Upper lobe of right lung (tissue), 1 donor: ENCODE data around the gene RNF213. TPM values are rescaled to one million over a fixed set of nuclear protein-coding genes. Genes with fewer than 3 reads are reported as not detected.

Source experiments
- ATAC-seq: fragments of 200-7000 bp; cut with Tn5 transposase; one replicate; pipeline ENCODE4 v1.9.1; 2020; ENCODE audit warnings: mild to moderate bottlenecking, moderate library complexity
- DNase-seq: peaks from one replicate; pipeline ENCODE4 v3.0.0-alpha.2; 2020
- H3K27ac ChIP-seq: fragments of 200-600 bp; one replicate; pipeline ENCODE4 v1.8.0; 2022
- H3K27me3 ChIP-seq: fragments of 200-600 bp; one replicate; pipeline ENCODE4 v1.8.0; 2022; ENCODE audit warnings: mild to moderate bottlenecking
- H3K36me3 ChIP-seq: fragments of 200-600 bp; one replicate; pipeline ENCODE4 v1.8.0; 2022
- H3K4me1 ChIP-seq: fragments of 200-600 bp; one replicate; pipeline ENCODE4 v1.8.0; 2022
- H3K4me3 ChIP-seq: fragments of 200-600 bp; one replicate; pipeline ENCODE4 v1.8.0; 2022; ENCODE audit warnings: mild to moderate bottlenecking
- H3K9me3 ChIP-seq: fragments of 200-600 bp; one replicate; pipeline ENCODE4 v1.8.0; 2022
- intact Hi-C: fragments of 100-400 bp; cut with DNase I; formaldehyde crosslinking; loops from one replicate; pipeline ENCODE4 v1.11.0; 2022
- total RNA-seq: library from RNA; stranded (reverse); fragmentation: NEBNext Ultra II Directional; extraction: Animal tissue kit (Norgen Biotek cat#: 25700); gene quantifications from one replicate; pipeline ENCODE4 v1.2.1, GENCODE V29; 2021
- TF ChIP-seq, protein P1 (sequence below): fragments of 200-600 bp; IDR thresholded peaks from one replicate; pipeline ENCODE4 v1.8.0; 2022; ENCODE audit warnings: antibody characterized with exemption
- donor health status: DM: no; HTN: yes; CAD: no; lungs with severe emphysema.

RNF213 gene
- total RNA-seq, 1 donor from 2014 or later, result 236 TPM

DNA sequence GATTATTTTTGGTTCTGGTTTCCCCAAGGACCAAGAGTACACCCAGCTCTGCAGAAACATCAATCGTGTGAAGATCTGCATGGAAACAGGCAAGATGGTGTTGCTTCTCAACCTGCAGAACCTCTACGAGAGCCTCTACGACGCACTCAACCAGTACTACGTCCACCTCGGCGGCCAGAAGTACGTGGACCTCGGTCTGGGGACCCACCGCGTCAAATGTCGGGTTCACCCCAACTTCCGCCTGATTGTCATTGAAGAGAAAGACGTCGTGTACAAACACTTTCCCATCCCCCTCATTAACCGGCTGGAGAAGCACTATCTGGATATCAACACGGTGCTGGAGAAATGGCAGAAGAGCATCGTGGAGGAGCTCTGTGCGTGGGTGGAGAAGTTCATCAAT, 86.9 kb downstream of the RNF213 start:
- peaks cover 100% of the 10 kb centered on the region for H3K36me3 ChIP-seq
- no peak for ATAC-seq
- H3K27ac ChIP-seq, result no peak overlapping the region
- intact Hi-C loops, result no loop called here
- DNase-seq, result peak; percentile 48
- no peaks in the 10 kb centered on the region for H3K9me3 ChIP-seq
- no peaks in the 10 kb centered on the region for H3K4me1 ChIP-seq
- H3K4me3 ChIP-seq, result no peak overlapping the region
- no peaks in the 10 kb centered on the region for H3K27me3 ChIP-seq
- TF ChIP-seq, protein P1, sequence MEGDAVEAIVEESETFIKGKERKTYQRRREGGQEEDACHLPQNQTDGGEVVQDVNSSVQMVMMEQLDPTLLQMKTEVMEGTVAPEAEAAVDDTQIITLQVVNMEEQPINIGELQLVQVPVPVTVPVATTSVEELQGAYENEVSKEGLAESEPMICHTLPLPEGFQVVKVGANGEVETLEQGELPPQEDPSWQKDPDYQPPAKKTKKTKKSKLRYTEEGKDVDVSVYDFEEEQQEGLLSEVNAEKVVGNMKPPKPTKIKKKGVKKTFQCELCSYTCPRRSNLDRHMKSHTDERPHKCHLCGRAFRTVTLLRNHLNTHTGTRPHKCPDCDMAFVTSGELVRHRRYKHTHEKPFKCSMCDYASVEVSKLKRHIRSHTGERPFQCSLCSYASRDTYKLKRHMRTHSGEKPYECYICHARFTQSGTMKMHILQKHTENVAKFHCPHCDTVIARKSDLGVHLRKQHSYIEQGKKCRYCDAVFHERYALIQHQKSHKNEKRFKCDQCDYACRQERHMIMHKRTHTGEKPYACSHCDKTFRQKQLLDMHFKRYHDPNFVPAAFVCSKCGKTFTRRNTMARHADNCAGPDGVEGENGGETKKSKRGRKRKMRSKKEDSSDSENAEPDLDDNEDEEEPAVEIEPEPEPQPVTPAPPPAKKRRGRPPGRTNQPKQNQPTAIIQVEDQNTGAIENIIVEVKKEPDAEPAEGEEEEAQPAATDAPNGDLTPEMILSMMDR, result no peak

DNA sequence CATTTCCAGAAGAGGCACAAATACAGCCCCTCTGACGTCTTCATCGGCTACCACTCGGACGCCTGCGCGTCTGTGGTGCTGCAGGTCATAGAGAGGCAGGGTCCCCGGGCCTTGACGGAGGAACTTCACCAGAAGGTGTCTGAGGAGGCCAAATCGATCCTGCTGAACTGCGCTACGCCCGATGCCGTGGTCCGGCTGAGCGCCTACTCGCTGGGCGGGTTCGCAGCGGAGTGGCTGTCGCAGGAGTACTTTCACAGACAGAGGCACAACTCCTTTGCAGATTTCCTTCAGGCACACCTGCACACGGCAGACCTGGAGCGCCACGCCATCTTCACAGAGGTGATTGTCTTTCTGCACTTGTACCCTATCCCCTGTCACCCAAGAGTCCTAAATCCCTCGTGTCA, 87.3 kb downstream of the RNF213 start:
- DNase-seq, result peak; percentile 52
- TF ChIP-seq, protein P1, result no peak

DNA sequence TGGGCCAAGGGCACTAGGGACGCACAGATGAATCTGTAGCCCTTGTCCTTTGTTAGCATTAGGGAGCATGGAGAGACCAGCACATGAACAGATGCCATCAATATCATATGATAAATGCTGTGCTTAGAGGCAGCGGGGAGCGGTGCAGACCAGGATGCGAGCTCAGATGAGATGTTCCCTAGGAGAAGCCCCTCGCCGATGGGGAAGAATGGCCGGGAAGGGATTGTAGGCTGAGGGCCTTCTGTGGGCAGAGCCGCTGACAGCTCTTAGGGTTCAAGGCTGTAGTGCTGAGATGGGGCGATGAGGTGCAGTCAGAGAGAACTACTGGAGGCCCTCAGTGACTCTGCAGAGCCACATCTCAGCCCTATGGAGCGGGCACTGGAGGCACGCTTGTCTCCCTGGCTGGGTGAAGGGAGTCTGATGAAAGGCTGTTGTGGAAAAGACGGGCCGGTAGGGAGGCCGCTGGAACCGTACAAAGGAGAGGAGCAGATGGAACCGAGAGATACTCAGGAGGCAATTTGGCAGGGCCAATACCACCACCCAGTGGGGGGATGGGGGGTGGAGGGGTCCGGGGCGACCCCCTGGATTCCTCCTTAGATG, 88.0 kb downstream of the RNF213 start:
- no peaks in the 10 kb centered on the region for H3K4me1 ChIP-seq
- no peak overlapping the region for H3K4me3 ChIP-seq
- DNase-seq, result peak; percentile 41
- ATAC-seq, result no peak
- H3K27ac ChIP-seq, result no peak overlapping the region
- H3K27me3 ChIP-seq, result no peaks in the 10 kb centered on the region
- TF ChIP-seq, protein P1, result no peak
- intact Hi-C loops, result no loop called here
- H3K9me3 ChIP-seq, result no peaks in the 10 kb centered on the region
- H3K36me3 ChIP-seq, result peaks cover 100% of the 10 kb centered on the region

More for the DNA sequence above, 87.3 kb downstream of the RNF213 start:
- no peak overlapping the region for H3K27ac ChIP-seq
- H3K36me3 ChIP-seq, result peaks cover 100% of the 10 kb centered on the region
- no peak for ATAC-seq
- no peaks in the 10 kb centered on the region for H3K9me3 ChIP-seq
- no peak overlapping the region for H3K4me3 ChIP-seq
- intact Hi-C loops, result no loop called here
- H3K4me1 ChIP-seq, result no peaks in the 10 kb centered on the region
- H3K27me3 ChIP-seq, result no peaks in the 10 kb centered on the region

DNA sequence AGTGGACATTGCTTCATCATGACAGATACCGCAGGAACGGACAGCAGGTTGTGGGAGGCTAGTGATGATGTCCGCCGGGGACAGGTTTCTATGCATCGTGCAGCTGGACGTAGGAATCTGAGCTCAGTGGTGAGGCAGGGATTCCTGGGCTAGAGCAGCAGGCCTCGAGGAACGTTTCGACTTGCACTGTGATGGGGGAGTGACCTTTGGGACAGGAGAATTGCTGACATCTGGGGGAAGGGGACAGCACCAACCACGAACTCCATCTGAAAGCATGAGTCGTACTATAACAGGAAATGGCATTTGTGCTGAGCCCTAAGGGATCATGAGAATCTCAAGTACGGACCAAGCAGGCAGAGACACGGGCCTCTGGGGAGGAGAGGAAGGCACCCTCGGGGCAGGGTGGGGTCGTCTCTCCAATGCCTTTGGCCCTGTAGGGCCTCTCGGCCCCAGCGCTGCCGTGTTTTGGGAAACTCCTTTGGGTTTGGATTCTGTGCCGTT, 88.5 kb downstream of the RNF213 start:
- Histone ChIP-seq H3K27me3 (no peaks in the 10 kb centered on the region), H3K36me3 (peaks cover 100% of the 10 kb centered on the region), H3K4me3 (no peak overlapping the region), H3K4me1 (no peaks in the 10 kb centered on the region), H3K9me3 (no peaks in the 10 kb centered on the region), H3K27ac (no peak overlapping the region)
- intact Hi-C loops, result no loop called here
- ATAC-seq (no peak), DNase-seq (peak; percentile 38)
- TF ChIP-seq, protein P1, result no peak

DNA sequence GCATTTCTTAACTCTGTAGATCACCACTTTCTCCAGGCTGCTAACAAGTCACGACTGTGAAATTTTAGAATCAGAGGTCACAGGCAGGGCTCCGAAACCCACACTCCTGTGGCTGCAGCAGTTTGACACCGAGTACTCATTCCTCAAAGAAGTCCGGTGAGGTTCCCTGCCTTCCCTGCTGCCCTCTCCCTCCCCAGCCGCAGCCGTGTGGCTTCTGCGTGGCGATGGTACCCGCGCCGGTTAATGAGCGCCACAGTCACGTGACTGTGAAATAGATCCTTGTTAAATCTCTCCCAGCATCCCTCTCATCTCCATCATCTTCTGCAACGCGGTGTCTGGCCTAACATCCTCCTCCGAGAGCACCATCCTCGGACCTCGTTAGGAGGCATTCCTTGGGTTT, 89.1 kb downstream of the RNF213 start:
- DNase-seq, result no peak
- TF ChIP-seq, protein P1, result no peak
- peaks cover 100% of the 10 kb centered on the region for H3K36me3 ChIP-seq
- H3K4me1 ChIP-seq, result no peaks in the 10 kb centered on the region
- no peak overlapping the region for H3K4me3 ChIP-seq
- no peak for ATAC-seq
- H3K27ac ChIP-seq, result no peak overlapping the region
- intact Hi-C loops, result no loop called here
- no peaks in the 10 kb centered on the region for H3K9me3 ChIP-seq
- H3K27me3 ChIP-seq, result no peaks in the 10 kb centered on the region
